HepG2 (cell line): ENCODE results near the gene UBE3D. TPM values are rescaled to one million over a fixed set of nuclear protein-coding genes. Genes with fewer than 3 reads are reported as not detected.

Experiments used
- ATAC-seq: fragments of 200-7000 bp; cut with Tn5 transposase; 3 replicates; pipeline ENCODE4 v1.9.1; 2020; ENCODE audit warnings: mild to moderate bottlenecking, moderate library complexity
- BruUV-seq: library from RNA; stranded (reverse); fragments of 400-500 nt; replicated peaks from 2 replicates; lab custom pipeline; 2021; lab: Mats Ljungman, UMichigan
- CTCF ChIA-PET: fragments of 300-600 bp; formaldehyde crosslinking; extraction: SDS; loops from one replicate; lab custom pipeline; 2021; ENCODE audit warnings: low total read pairs, inconsistent platforms, low intra/inter-chr PET ratio; lab: Yijun Ruan, JAX
- POLR2A ChIA-PET: fragments of 350-600 bp; sonication (Branson Sonifier 250); formaldehyde crosslinking; loops from one replicate; lab custom pipeline; 2020; ENCODE audit warnings: antibody characterized with exemption, inconsistent platforms; lab: Yijun Ruan, JAX
- DNase-seq: peaks from one replicate; pipeline ENCODE4 v3.0.0-alpha.2; 2015; ENCODE audit warnings: low spot score
- FAIRE-seq: peaks from 3 replicates; lab custom pipeline; 2011; peaks lifted over from hg19 to GRCh38; lab: Jason Lieb, UNC
- H2AFZ ChIP-seq: one replicate; pipeline ENCODE4 v1.6.1; 2011; ENCODE audit warnings: low read length, inconsistent platforms
- H3K27ac ChIP-seq: fragments of 300-600 bp; 3 replicates; pipeline ENCODE4 v1.8.0; 2011; ENCODE audit warnings: mixed run types, mild to moderate bottlenecking, mixed read lengths, low read length, inconsistent platforms; ENCODE audit not compliant: insufficient read depth; ENCODE audit errors: extremely low read length
- H3K27me3 ChIP-seq, 2 experiments: fragments of 200-600 bp in 1 of 2; 2 replicates in 1 of 2; 3 replicates in 1 of 2; pipeline versions ENCODE4 v1.6.0 to v1.8.0; 2011; ENCODE audit warnings: low read length in 2 of 2, mild to moderate bottlenecking in 2 of 2, moderate library complexity in 2 of 2, inconsistent platforms in 1 of 2; ENCODE audit not compliant: insufficient read depth in 2 of 2, control insufficient read depth in 1 of 2
- H3K36me3 ChIP-seq, 2 experiments: fragments of 200-600 bp in 1 of 2; replicated peaks in 1 of 2; 2 replicates in 1 of 2; 3 replicates in 1 of 2; pipeline versions ENCODE4 v1.5.1 to v1.8.0; 2011; ENCODE audit warnings: low read length in 2 of 2, inconsistent platforms in 1 of 2; ENCODE audit not compliant: insufficient read depth in 2 of 2, control insufficient read depth in 1 of 2
- H3K4me1 ChIP-seq: 2 replicates; pipeline ENCODE4 v1.5.1; 2012; ENCODE audit warnings: low read length, inconsistent platforms; ENCODE audit not compliant: insufficient read depth
- H3K4me2 ChIP-seq: 2 replicates; pipeline ENCODE4 v1.6.0; 2011; ENCODE audit warnings: low read depth, low read length, inconsistent platforms
- H3K4me3 ChIP-seq, 3 experiments: fragments of 200-600 bp in 1 of 3; sonication (generic), shearing (Covaris generic) in 1 of 3; replicated peaks in 1 of 3; 2 replicates each; pipeline ENCODE4 v1.5.1; 2011 to 2016; ENCODE audit warnings: low read length in 3 of 3, inconsistent platforms in 2 of 3, low read depth in 2 of 3, mild to moderate bottlenecking in 2 of 3, control low read depth in 1 of 3, mixed read lengths in 1 of 3; ENCODE audit not compliant: insufficient read depth in 1 of 3
- H3K79me2 ChIP-seq: one replicate; pipeline ENCODE4 v1.6.1; 2011; ENCODE audit warnings: low read length, inconsistent platforms; ENCODE audit not compliant: insufficient read depth
- H3K9ac ChIP-seq: 2 replicates; pipeline ENCODE4 v1.6.0; 2011; ENCODE audit warnings: mild to moderate bottlenecking, low read depth, low read length, inconsistent platforms; ENCODE audit not compliant: insufficient read depth
- H3K9me3 ChIP-seq: 2 replicates; pipeline ENCODE4 v1.5.1; 2012; ENCODE audit warnings: mild to moderate bottlenecking, low read length
- H4K20me1 ChIP-seq: 2 replicates; pipeline ENCODE4 v1.6.0; 2011; ENCODE audit warnings: inconsistent platforms, mild to moderate bottlenecking, low read length, moderate library complexity; ENCODE audit not compliant: insufficient read depth
- CTCF ChIP-seq: sonication (generic); formaldehyde crosslinking; IDR thresholded peaks from 2 replicates; pipeline ENCODE4 v1.5.0; 2020; ENCODE audit warnings: mild to moderate bottlenecking, missing genetic modification reagents, moderate library complexity
- FOSL1 ChIP-seq: sonication (generic); formaldehyde crosslinking; IDR thresholded peaks from 2 replicates; pipeline ENCODE4 v1.9.0; 2021; ENCODE audit warnings: missing genetic modification reagents, borderline replicate concordance
- GATA4 ChIP-seq: sonication (generic); IDR thresholded peaks from 2 replicates; pipeline ENCODE4 v1.6.1; 2016; ENCODE audit warnings: antibody characterized with exemption, low read depth, borderline replicate concordance
- RAD21 ChIP-seq: fragments of 450-650 bp; formaldehyde crosslinking; IDR thresholded peaks from 2 replicates; pipeline ENCODE4 v1.5.0; 2020; ENCODE audit warnings: mild to moderate bottlenecking
- SMC3 ChIP-seq: IDR thresholded peaks from 2 replicates; pipeline ENCODE4 v1.6.1; 2011; ENCODE audit warnings: low read length, improper control_type of control experiment
- STAG1 ChIP-seq: sonication (generic); formaldehyde crosslinking; IDR thresholded peaks from 2 replicates; pipeline ENCODE4 v1.4.0; 2020; ENCODE audit warnings: missing genetic modification reagents
- ZNF160 ChIP-seq: sonication (generic); formaldehyde crosslinking; IDR thresholded peaks from 2 replicates; pipeline ENCODE4 v1.8.0; 2022; ENCODE audit warnings: mild to moderate bottlenecking, inconsistent platforms, missing genetic modification reagents
- WGBS: methylation state at CpG from one replicate; pipeline ENCODE4 v1.1.6; 2017; ENCODE audit warnings: low lambda C conversion rate; 5-methylcytosine and 5-hydroxymethylcytosine counted together
- in situ Hi-C: cut with HindIII; loops from 2 replicates; pipeline ENCODE4 v1.10.0; 2017; ENCODE audit warnings: low pct_unique_long_range_greater_than_20kb; ENCODE audit not compliant: extremely low pct_ligation_motif_present
- intact Hi-C: fragments of 100-400 bp; cut with micrococcal nuclease; formaldehyde crosslinking; loops from one replicate; pipeline ENCODE4 v1.10.0; 2022; ENCODE audit not compliant: unreplicated experiment
- polyA plus RNA-seq, 8 experiments: library from polyadenylated mRNA; depleted of rRNA in 3 of 8; stranded (reverse) in 7 of 8; unstranded in 1 of 8; fragments of >200 nt; fragmentation: Illumina TruSeq in 4 of 8; extraction: Trizol in 4 of 8; gene quantifications; 2 replicates each; pipeline versions ENCODE4 v1.2.1 to v1.2.3, GENCODE V29; 2011 to 2016; ENCODE audit warnings: low read depth in 4 of 8, missing spikeins in 1 of 8, mixed read lengths in 1 of 8; ENCODE audit not compliant: insufficient read depth in 1 of 8
- total RNA-seq, 5 experiments: library from RNA; depleted of rRNA; stranded (reverse); fragments of >200 nt; fragmentation: Illumina TruSeq; extraction: Trizol; gene quantifications; 2 replicates each; pipeline ENCODE4 v1.2.3, GENCODE V29; 2016; ENCODE audit warnings: low read depth in 1 of 5

Gene UBE3D
- total and polyA plus RNA-seq, 2 of the 13 experiments (the other 11 are each of a cell fraction or from before 2014, with no cell fraction given), result 5.1 to 11.4 TPM

GRCh38 chr6:83055366-83055964 is 10.2 kb downstream of the UBE3D start:
- TF ChIP-seq SMC3 (peak; percentile 72), CTCF (CRISPR knock-in tag) (peak; percentile 71), RAD21 (CRISPR knock-in tag) (peak; percentile 60), ZNF160 (CRISPR knock-in tag) (no peak), GATA4 (no peak), STAG1 (CRISPR knock-in tag) (peak; percentile 85), FOSL1 (CRISPR knock-in tag) (no peak)
- TF ChIP-seq, all 625 proteins: peak for 4
- Histone ChIP-seq H3K9ac (no peak overlapping the region), H3K4me2 (no peak overlapping the region), H2AFZ (no peak overlapping the region), H3K4me1 (no peaks in the 10 kb centered on the region), H3K79me2 (no peaks in the 10 kb centered on the region), H3K27ac (no peak overlapping the region), H3K36me3 (peaks cover 16 to 29% of the 10 kb centered on the region in 2 experiments), H3K4me3 (no peak overlapping the region), H3K9me3 (no peaks in the 10 kb centered on the region), H3K27me3 (no peaks in the 10 kb centered on the region), H4K20me1 (no peaks in the 10 kb centered on the region)
- ATAC-seq, result peak; percentile 67
- peak; percentile 48 for FAIRE-seq
- in situ Hi-C loops, result loop anchor here (5.0 to 25.0 kb wide), 3 partner anchors 468 to 783 kb away; partner anchors contain the start of gene TPBG
- DNase-seq, result peak; percentile 31
- 65% methylated on average over 6 of the region's 6 CpGs for WGBS
- intact Hi-C loops, result loop anchor here (1.0 to 10.0 kb wide), 4 partner anchors 271 to 803 kb away; no protein-coding TSS in a partner anchor
- ChIA-PET CTCF (interaction anchor here (1.2 to 2.6 kb wide), 3 partner anchors 692 to 803 kb away, joined by 3 to 20 read pairs (median 11); no protein-coding TSS in a partner anchor), POLR2A (no interaction called here)
- BruUV-seq, result no TSS peak
